OCI-LY7 (cell line): Measurements from ENCODE around the gene GNG7. TPM values are rescaled to one million over a fixed set of nuclear protein-coding genes. Genes with fewer than 3 reads are reported as not detected.

Experiments
- BruUV-seq: library from RNA; stranded (reverse); fragments of 400-500 nt; replicated peaks from 2 replicates; lab custom pipeline; 2021; lab: Mats Ljungman, UMichigan
- CTCF ChIA-PET: fragments of 300-600 bp; sonication (Branson Sonifier 250); formaldehyde crosslinking; loops from one replicate; lab custom pipeline; 2022; ENCODE audit warnings: antibody characterized with exemption; ENCODE audit not compliant: unreplicated experiment; lab: Charles Lee
- POLR2A ChIA-PET: fragments of 300-600 bp; sonication (Branson Sonifier 250); formaldehyde crosslinking; loops from one replicate; lab custom pipeline; 2022; ENCODE audit warnings: antibody characterized with exemption; lab: Charles Lee
- DNase-seq: peaks from one replicate; pipeline ENCODE4 v3.0.0-alpha.2; 2015; ENCODE audit warnings: low spot score
- H2AFZ ChIP-seq: fragments of 200-600 bp; sonication (generic), shearing (Covaris generic); 2 replicates; pipeline ENCODE4 v1.6.1; 2014; ENCODE audit warnings: mild to moderate bottlenecking, antibody characterized with exemption, low read length, moderate library complexity
- H3K27ac ChIP-seq: fragments of 200-600 bp; sonication (generic); 2 replicates; pipeline ENCODE4 v1.5.1; 2014; ENCODE audit warnings: mixed run types, low read depth, mild to moderate bottlenecking, moderate library complexity, low read length, inconsistent platforms; ENCODE audit not compliant: poor library complexity, severe bottlenecking
- H3K36me3 ChIP-seq: fragments of 200-600 bp; sonication (generic); 2 replicates; pipeline ENCODE4 v1.6.1; 2014; ENCODE audit warnings: mild to moderate bottlenecking, antibody characterized with exemption, low read length, moderate library complexity, mixed read lengths; ENCODE audit not compliant: insufficient read depth
- H3K4me1 ChIP-seq: fragments of 200-600 bp; sonication (generic); 2 replicates; pipeline ENCODE4 v1.5.1; 2014; ENCODE audit warnings: mild to moderate bottlenecking, low read length; ENCODE audit not compliant: insufficient read depth, poor library complexity, severe bottlenecking
- H3K4me2 ChIP-seq: fragments of 200-600 bp; sonication (generic); 2 replicates; pipeline ENCODE4 v1.6.1; 2014; ENCODE audit warnings: mild to moderate bottlenecking, low read length
- H3K4me3 ChIP-seq: fragments of 200-600 bp; sonication (generic); 2 replicates; pipeline ENCODE4 v1.5.1; 2014; ENCODE audit warnings: mild to moderate bottlenecking, low read depth, low read length; ENCODE audit not compliant: poor library complexity, severe bottlenecking
- H3K79me2 ChIP-seq: fragments of 200-600 bp; sonication (generic); 2 replicates; pipeline ENCODE4 v1.6.1; 2016; ENCODE audit warnings: low read depth, mild to moderate bottlenecking, low read length, moderate library complexity, mixed read lengths; ENCODE audit not compliant: insufficient read depth
- H3K9me2 ChIP-seq: fragments of 200-600 bp; sonication (generic); 2 replicates; pipeline ENCODE4 v1.6.1; 2016; ENCODE audit warnings: mild to moderate bottlenecking, low read length, mixed read lengths; ENCODE audit not compliant: insufficient read depth
- H3K9me3 ChIP-seq: fragments of 200-600 bp; sonication (generic); 2 replicates; pipeline ENCODE4 v1.6.1; 2014; ENCODE audit warnings: mild to moderate bottlenecking, mixed run types, low read length, mixed read lengths
- H4K20me1 ChIP-seq: fragments of 200-600 bp; sonication (generic); 2 replicates; pipeline ENCODE4 v1.6.1; 2014; ENCODE audit warnings: mild to moderate bottlenecking, antibody characterized with exemption, low read length, moderate library complexity, mixed read lengths; ENCODE audit not compliant: insufficient read depth
- CTCF ChIP-seq: fragments of 200-600 bp; sonication (generic); conservative IDR thresholded peaks from 2 replicates; pipeline ENCODE4 v1.5.1; 2014; ENCODE audit warnings: mild to moderate bottlenecking, antibody characterized with exemption, low read length, moderate library complexity, mixed read lengths
- EZH2phosphoT487 ChIP-seq: fragments of 200-600 bp; sonication (generic); IDR thresholded peaks from 2 replicates; pipeline ENCODE4 v1.6.1; 2018; ENCODE audit warnings: low read depth, borderline replicate concordance, mild to moderate bottlenecking, mixed run types, antibody characterized with exemption, low read length, moderate library complexity, mixed read lengths
- intact Hi-C: fragments of 100-400 bp; cut with micrococcal nuclease; formaldehyde crosslinking; loops from one replicate; pipeline ENCODE4 v1.10.0; 2022; ENCODE audit not compliant: unreplicated experiment
- total RNA-seq, 2 experiments: library from RNA; depleted of rRNA in 1 of 2; stranded (reverse); fragments of >200 nt in 1 of 2; shearing (Covaris generic) in 1 of 2; gene quantifications; 2 replicates each; pipeline ENCODE4 v1.2.3, GENCODE V29; 2014 to 2022

Gene GNG7
- total RNA-seq, 2 experiments from 2014 or later: 13.9 to 15.3 TPM

- Histone ChIP-seq H3K4me1 (no peaks in the 10 kb centered on the region), H3K9me2 (no peaks in the 10 kb centered on the region), H3K4me2 (no peak overlapping the region), H3K79me2 (peaks cover 7% of the 10 kb centered on the region; the same call in 1 of the 2 replicates), H3K4me3 (no peak overlapping the region), H3K9me3 (no peaks in the 10 kb centered on the region), H2AFZ (no peak overlapping the region), H3K36me3 (peaks cover 34% of the 10 kb centered on the region), H3K27ac (no peak overlapping the region), H4K20me1 (no peaks in the 10 kb centered on the region)
- DNase-seq: no peak
- BruUV-seq: no TSS peak
- intact Hi-C loops: no loop called here
- POLR2A ChIA-PET: no interaction called here
- no peak for TF ChIP-seq EZH2phosphoT487
- no peak for TF ChIP-seq CTCF
- CTCF ChIA-PET: no interaction called here
These were observed 32.2 kb upstream of the GNG7 start for GRCh38 chr19:2734589-2735288.

- Histone ChIP-seq H3K36me3 (peaks cover 34% of the 10 kb centered on the region), H3K9me2 (no peaks in the 10 kb centered on the region), H3K4me3 (no peak overlapping the region), H2AFZ (no peak overlapping the region), H3K27ac (no peak overlapping the region), H3K4me2 (no peak overlapping the region), H4K20me1 (no peaks in the 10 kb centered on the region), H3K4me1 (no peaks in the 10 kb centered on the region), H3K9me3 (no peaks in the 10 kb centered on the region), H3K79me2 (peaks cover 1% of the 10 kb centered on the region; the same call in 1 of the 2 replicates)
- CTCF ChIA-PET: no interaction called here
- POLR2A ChIA-PET: no interaction called here
- TF ChIP-seq CTCF (no peak), EZH2phosphoT487 (no peak)
- no peak for DNase-seq
- BruUV-seq: no TSS peak
- intact Hi-C loops: no loop called here
These were observed 31.6 kb upstream of the GNG7 start for GRCh38 chr19:2733930-2734588.

- Histone ChIP-seq H2AFZ (no peak overlapping the region), H3K9me3 (no peaks in the 10 kb centered on the region), H4K20me1 (no peaks in the 10 kb centered on the region), H3K4me1 (no peaks in the 10 kb centered on the region), H3K4me2 (no peak overlapping the region), H3K27ac (no peak overlapping the region), H3K36me3 (peaks cover 34% of the 10 kb centered on the region), H3K4me3 (no peak overlapping the region), H3K9me2 (no peaks in the 10 kb centered on the region), H3K79me2 (no peaks in the 10 kb centered on the region)
- DNase-seq: no peak
- TF ChIP-seq CTCF (no peak), EZH2phosphoT487 (no peak)
- intact Hi-C loops: no loop called here
- CTCF ChIA-PET: no interaction called here
- no TSS peak for BruUV-seq
- POLR2A ChIA-PET: no interaction called here
These were observed 30.4 kb upstream of the GNG7 start for GRCh38 chr19:2732883-2733282.
